ENCODE measurements around the gene NBEAL2.

- TF ChIP-seq POLR2A (IDR thresholded peaks at IDR 0.05) (no peak), CTCF (IDR thresholded peaks at IDR 0.05) (no peak), POLR2AphosphoS5 (IDR thresholded peaks at IDR 0.05) (no peak)
These were observed 12.1 kb downstream of the NBEAL2 start for GRCh38 chr3:46991406-46992165.
